Karpas-422 (cell line): ENCODE results near the gene TEF. TPM values are rescaled to one million over a fixed set of nuclear protein-coding genes. Genes with fewer than 3 reads are reported as not detected.

Source experiments
- DNase-seq: peaks from one replicate; pipeline ENCODE4 v3.0.0-alpha.2; 2015
- H2AFZ ChIP-seq: fragments of 200-600 bp; sonication (generic); 2 replicates; pipeline ENCODE4 v1.6.1; 2014; ENCODE audit warnings: antibody characterized with exemption, low read length, mixed read lengths
- H3K27ac ChIP-seq: fragments of 200-600 bp; sonication (generic); 2 replicates; pipeline ENCODE4 v1.5.1; 2014; ENCODE audit warnings: mild to moderate bottlenecking, low read length, moderate library complexity
- H3K27me3 ChIP-seq: fragments of 200-600 bp; sonication (generic); 2 replicates; pipeline ENCODE4 v1.6.1; 2014; ENCODE audit warnings: low read length, mixed read lengths
- H3K36me3 ChIP-seq: fragments of 200-600 bp; sonication (generic); 2 replicates; pipeline ENCODE4 v1.6.1; 2014; ENCODE audit warnings: low read length, mixed read lengths; ENCODE audit not compliant: insufficient read depth
- H3K4me1 ChIP-seq: fragments of 200-600 bp; sonication (generic); 2 replicates; pipeline ENCODE4 v1.6.1; 2014; ENCODE audit warnings: mild to moderate bottlenecking, low read length, mixed read lengths
- H3K4me2 ChIP-seq: fragments of 200-600 bp; sonication (generic); 2 replicates; pipeline ENCODE4 v1.6.1; 2014; ENCODE audit warnings: low read length, low read depth, mild to moderate bottlenecking; ENCODE audit not compliant: poor library complexity, severe bottlenecking
- H3K4me3 ChIP-seq: fragments of 200-600 bp; sonication (generic); 2 replicates; pipeline ENCODE4 v1.5.1; 2014; ENCODE audit warnings: mild to moderate bottlenecking, antibody characterized with exemption, low read length, mixed read lengths
- H3K79me2 ChIP-seq: fragments of 200-600 bp; sonication (generic); 2 replicates; pipeline ENCODE4 v1.6.1; 2014; ENCODE audit warnings: mild to moderate bottlenecking, low read length, mixed read lengths
- H3K9ac ChIP-seq: fragments of 200-600 bp; sonication (generic); 2 replicates; pipeline ENCODE4 v1.6.0; 2014; ENCODE audit warnings: low read length
- H3K9me2 ChIP-seq: fragments of 200-600 bp; sonication (generic), shearing (Covaris generic); replicated peaks from 2 replicates; pipeline ENCODE4 v1.6.0; 2014; ENCODE audit warnings: mild to moderate bottlenecking, low read length, moderate library complexity; ENCODE audit not compliant: insufficient read depth
- H3K9me3 ChIP-seq: fragments of 300-700, 200-600 bp; sonication (generic); 2 replicates; pipeline ENCODE4 v1.6.1; 2014; ENCODE audit warnings: low read length, mixed read lengths
- H4K20me1 ChIP-seq: fragments of 200-600 bp; sonication (generic); 2 replicates; pipeline ENCODE4 v1.6.1; 2014; ENCODE audit warnings: mild to moderate bottlenecking, antibody characterized with exemption, low read length, low read depth; ENCODE audit not compliant: insufficient read depth
- small RNA-seq: library from RNA; depleted of rRNA; stranded (forward); fragments of <200 nt; gene quantifications from one replicate; pipeline ENCODE3, GENCODE V24; 2014
- total RNA-seq: library from RNA; depleted of rRNA; stranded (reverse); fragments of >200 nt; shearing (Covaris generic); gene quantifications from 2 replicates; pipeline ENCODE4 v1.2.3, GENCODE V29; 2014; ENCODE audit warnings: low replicate concordance; rRNA removed

TEF gene
- total RNA-seq, 1 experiment from 2014 or later, result 4.4 TPM

- Histone ChIP-seq H3K27me3 (no peaks in the 10 kb centered on the region), H3K27ac (peak overlapping the region; percentile 96), H3K9me3 (no peaks in the 10 kb centered on the region), H3K36me3 (peaks cover 4% of the 10 kb centered on the region; the same call in 1 of the 2 replicates), H3K9ac (peak overlapping the region; percentile 96), H3K4me2 (peak overlapping the region; percentile 92), H4K20me1 (peaks cover 15% of the 10 kb centered on the region), H3K4me3 (peak overlapping the region; percentile 97), H3K9me2 (no peaks in the 10 kb centered on the region), H2AFZ (no peak overlapping the region), H3K4me1 (peaks cover 25% of the 10 kb centered on the region), H3K79me2 (peaks cover 33% of the 10 kb centered on the region)
- DNase-seq, result peak; percentile 100
Observed at GRCh38 chr22:41448189-41448808, 66.6 kb downstream of the TEF start.

Small RNA genes within 50 kb of the gene (small RNA-seq; reads per million reads assigned to genes)
- not detected for gene RNU6-495P

Other genes starting within 250 kb of the TEF start
- 19.9 and 29.7 TPM in 2 replicates for gene L3MBTL2, start 176.6 kb upstream of the TEF start, total RNA-seq
- 0.90 TPM in 1 of 2 replicates, not detected in the other for gene CHADL, start 141.0 kb upstream of the TEF start, total RNA-seq
- 26.3 and 47.3 TPM in 2 replicates for gene RANGAP1, start 95.8 kb upstream of the TEF start, total RNA-seq
- 18.1 and 34.2 TPM in 2 replicates for gene ZC3H7B, start 80.4 kb upstream of the TEF start, total RNA-seq
- 43.7 and 46.8 TPM in 2 replicates for gene TOB2, start 64.9 kb downstream of the TEF start, total RNA-seq
- gene PHF5A, start 86.8 kb downstream of the TEF start, total RNA-seq, result 43.2 and 90.3 TPM in 2 replicates
- gene ACO2, start 87.2 kb downstream of the TEF start, total RNA-seq, result 67.7 and 102 TPM in 2 replicates
- gene POLR3H, start 162.5 kb downstream of the TEF start, total RNA-seq, result 13.2 and 17.1 TPM in 2 replicates
- not detected in 2 replicates for gene CSDC2, start 179.1 kb downstream of the TEF start, total RNA-seq
- gene PMM1, start 207.9 kb downstream of the TEF start, total RNA-seq, result 10.0 and 15.2 TPM in 2 replicates
- gene DESI1, start 239.1 kb downstream of the TEF start, total RNA-seq, result 27.9 and 76.0 TPM in 2 replicates
- gene XRCC6, start 239.4 kb downstream of the TEF start, total RNA-seq, result 173 and 248 TPM in 2 replicates